Loucy (cell line): ENCODE measurements around the gene PRICKLE2.

Experiments
- H2AFZ ChIP-seq: fragments of 200-600 bp; sonication (generic); 2 replicates; pipeline ENCODE4 v1.6.0; 2016; ENCODE audit warnings: antibody characterized with exemption, mild to moderate bottlenecking, low read length, moderate library complexity
- H3F3A ChIP-seq: fragments of 200-600 bp; 2 replicates; pipeline ENCODE4 v1.6.0; 2016; ENCODE audit warnings: antibody characterized with exemption, low read depth, mild to moderate bottlenecking
- H3K27me3 ChIP-seq: fragments of 200-600 bp; sonication (generic); 2 replicates; pipeline ENCODE4 v1.6.1; 2014; ENCODE audit warnings: low read length, mild to moderate bottlenecking; ENCODE audit not compliant: insufficient read depth, poor library complexity, severe bottlenecking
- H3K36me3 ChIP-seq: fragments of 200-600 bp; sonication (generic); 2 replicates; pipeline ENCODE4 v1.6.1; 2016; ENCODE audit warnings: low read length; ENCODE audit not compliant: insufficient read depth
- H3K4me1 ChIP-seq: fragments of 200-600 bp; sonication (generic); 2 replicates; pipeline ENCODE4 v1.5.1; 2014; ENCODE audit warnings: low read length, mild to moderate bottlenecking; ENCODE audit not compliant: insufficient read depth, poor library complexity, severe bottlenecking
- H3K4me2 ChIP-seq: fragments of 200-600 bp; sonication (generic); 2 replicates; pipeline ENCODE4 v1.6.0; 2014; ENCODE audit warnings: antibody characterized with exemption, low read length, low read depth, mild to moderate bottlenecking; ENCODE audit not compliant: poor library complexity, severe bottlenecking
- H3K4me3 ChIP-seq: fragments of 200-600 bp; sonication (generic); 2 replicates; pipeline ENCODE4 v1.5.1; 2014; ENCODE audit warnings: low read length, mild to moderate bottlenecking, mixed read lengths; ENCODE audit not compliant: poor library complexity, severe bottlenecking
- H3K79me2 ChIP-seq: fragments of 200-600 bp; sonication (generic); 2 replicates; pipeline ENCODE4 v1.6.1; 2014; ENCODE audit warnings: low read length; ENCODE audit not compliant: insufficient read depth
- H3K9ac ChIP-seq: fragments of 200-600 bp; sonication (generic); 2 replicates; pipeline ENCODE4 v1.6.0; 2014; ENCODE audit warnings: mild to moderate bottlenecking, low read depth, low read length, moderate library complexity; ENCODE audit not compliant: poor library complexity, severe bottlenecking
- H3K9me2 ChIP-seq: fragments of 200-600 bp; sonication (generic); replicated peaks from 2 replicates; pipeline ENCODE4 v1.6.1; 2016; ENCODE audit warnings: low read depth, low read length, mixed read lengths
- H3K9me3 ChIP-seq: fragments of 200-600 bp; sonication (generic); 2 replicates; pipeline ENCODE4 v1.6.1; 2014; ENCODE audit warnings: mild to moderate bottlenecking, antibody characterized with exemption, low read length, low read depth; ENCODE audit not compliant: insufficient read depth
- H4K20me1 ChIP-seq: fragments of 200-600 bp; sonication (generic); 2 replicates; pipeline ENCODE4 v1.6.0; 2014; ENCODE audit warnings: antibody characterized with exemption, low read length, mild to moderate bottlenecking; ENCODE audit not compliant: insufficient read depth, poor library complexity, severe bottlenecking
- EZH2phosphoT487 ChIP-seq: fragments of 200-600 bp; IDR thresholded peaks from 2 replicates; pipeline ENCODE4 v1.6.1; 2018; ENCODE audit warnings: antibody characterized with exemption, mild to moderate bottlenecking, moderate library complexity, borderline replicate concordance
- TF ChIP-seq, protein P1 (sequence below): fragments of 200-600 bp; sonication (generic); conservative IDR thresholded peaks from 2 replicates; pipeline ENCODE4 v1.5.1; 2014; ENCODE audit warnings: mild to moderate bottlenecking, antibody characterized with exemption, low read length

The PRICKLE2 gene

GRCh38 chr3:64080616-64081234, 144.5 kb downstream of the PRICKLE2 start:
- H3K4me3 ChIP-seq, result no peak overlapping the region
- no peaks in the 10 kb centered on the region for H4K20me1 ChIP-seq
- no peaks in the 10 kb centered on the region for H3K9me2 ChIP-seq
- H3F3A ChIP-seq, result no peaks in the 10 kb centered on the region
- no peak overlapping the region for H3K4me2 ChIP-seq
- H3K4me1 ChIP-seq, result no peaks in the 10 kb centered on the region
- TF ChIP-seq, protein P1, sequence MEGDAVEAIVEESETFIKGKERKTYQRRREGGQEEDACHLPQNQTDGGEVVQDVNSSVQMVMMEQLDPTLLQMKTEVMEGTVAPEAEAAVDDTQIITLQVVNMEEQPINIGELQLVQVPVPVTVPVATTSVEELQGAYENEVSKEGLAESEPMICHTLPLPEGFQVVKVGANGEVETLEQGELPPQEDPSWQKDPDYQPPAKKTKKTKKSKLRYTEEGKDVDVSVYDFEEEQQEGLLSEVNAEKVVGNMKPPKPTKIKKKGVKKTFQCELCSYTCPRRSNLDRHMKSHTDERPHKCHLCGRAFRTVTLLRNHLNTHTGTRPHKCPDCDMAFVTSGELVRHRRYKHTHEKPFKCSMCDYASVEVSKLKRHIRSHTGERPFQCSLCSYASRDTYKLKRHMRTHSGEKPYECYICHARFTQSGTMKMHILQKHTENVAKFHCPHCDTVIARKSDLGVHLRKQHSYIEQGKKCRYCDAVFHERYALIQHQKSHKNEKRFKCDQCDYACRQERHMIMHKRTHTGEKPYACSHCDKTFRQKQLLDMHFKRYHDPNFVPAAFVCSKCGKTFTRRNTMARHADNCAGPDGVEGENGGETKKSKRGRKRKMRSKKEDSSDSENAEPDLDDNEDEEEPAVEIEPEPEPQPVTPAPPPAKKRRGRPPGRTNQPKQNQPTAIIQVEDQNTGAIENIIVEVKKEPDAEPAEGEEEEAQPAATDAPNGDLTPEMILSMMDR, result no peak
- TF ChIP-seq EZH2phosphoT487, result no peak
- no peaks in the 10 kb centered on the region for H3K27me3 ChIP-seq
- H3K9me3 ChIP-seq, result no peaks in the 10 kb centered on the region
- H3K9ac ChIP-seq, result no peak overlapping the region
- H2AFZ ChIP-seq, result no peak overlapping the region
- no peaks in the 10 kb centered on the region for H3K79me2 ChIP-seq
- H3K36me3 ChIP-seq, result no peaks in the 10 kb centered on the region

GRCh38 chr3:64079369-64080150, 145.7 kb downstream of the PRICKLE2 start:
- no peak overlapping the region for H3K9ac ChIP-seq
- no peaks in the 10 kb centered on the region for H4K20me1 ChIP-seq
- H3K4me2 ChIP-seq, result no peak overlapping the region
- no peak for TF ChIP-seq EZH2phosphoT487
- TF ChIP-seq, protein P1, result no peak
- no peak overlapping the region for H2AFZ ChIP-seq
- no peak overlapping the region for H3K4me3 ChIP-seq
- no peaks in the 10 kb centered on the region for H3K79me2 ChIP-seq
- H3K27me3 ChIP-seq, result no peaks in the 10 kb centered on the region
- no peaks in the 10 kb centered on the region for H3K9me2 ChIP-seq
- H3F3A ChIP-seq, result no peaks in the 10 kb centered on the region
- H3K9me3 ChIP-seq, result no peaks in the 10 kb centered on the region
- no peaks in the 10 kb centered on the region for H3K36me3 ChIP-seq
- no peaks in the 10 kb centered on the region for H3K4me1 ChIP-seq

- Histone ChIP-seq H3K4me3 (no peak overlapping the region), H3K27me3 (no peaks in the 10 kb centered on the region), H3K4me2 (no peak overlapping the region), H3K4me1 (no peaks in the 10 kb centered on the region), H3K9ac (no peak overlapping the region), H3K9me3 (no peaks in the 10 kb centered on the region), H3F3A (no peaks in the 10 kb centered on the region), H3K79me2 (no peaks in the 10 kb centered on the region), H2AFZ (no peak overlapping the region), H4K20me1 (no peaks in the 10 kb centered on the region), H3K9me2 (no peaks in the 10 kb centered on the region), H3K36me3 (no peaks in the 10 kb centered on the region)
- no peak for TF ChIP-seq EZH2phosphoT487
- TF ChIP-seq, protein P1, result no peak
These were observed 146.3 kb downstream of the PRICKLE2 start for GRCh38 chr3:64078966-64079365.
